ENCODE results near the gene BMX. TPM values are rescaled to one million over a fixed set of nuclear protein-coding genes. Genes with fewer than 3 reads are reported as not detected.

Gene BMX
- total RNA-seq: 2.0 TPM

- DNase-seq (ENCODE audit: extremely low spot score in 2 of 2): no peak
- intact Hi-C loops (cut with DNase I): loop anchor here (5.0 kb wide), 1 partner anchor 1087 kb away; no protein-coding TSS in a partner anchor
- H3K27ac ChIP-seq: no peak within 1 kb of the TSS
These were observed at the start of gene BMX for GRCh38 chrX:15500497-15500966. Gene BMX, plus strand, starts transcription at chrX:15500807. Its CDS starts 7,547 bp downstream, at chrX:15508354.

GRCh38 chrX:15451913-15452312 is 48.7 kb upstream of the BMX start:
- Histone ChIP-seq H3K4me3 (no peak overlapping the region), H3K4me1 (no peaks in the 10 kb centered on the region), H3K27ac (no peak overlapping the region), H3K36me3 (no peaks in the 10 kb centered on the region), H3K27me3 (no peaks in the 10 kb centered on the region), H3K9me3 (no peaks in the 10 kb centered on the region)
- no peak for TF ChIP-seq CTCF (IDR thresholded peaks at IDR 0.05)
- TF ChIP-seq POLR2AphosphoS5 (IDR thresholded peaks at IDR 0.05; ENCODE audit: insufficient read depth in 1 of 2, low read depth in 1 of 2): no peak
- no peak for TF ChIP-seq POLR2A (IDR thresholded peaks at IDR 0.05)
- intact Hi-C loops (cut with DNase I): no loop called here
- DNase-seq (ENCODE audit: extremely low spot score in 2 of 2): no peak

More at GRCh38 chrX:15500497-15500966, at the start of gene BMX:
- Histone ChIP-seq H3K36me3 (no peaks in the 10 kb centered on the region), H3K4me3 (no peak within 1 kb of the TSS), H3K27me3 (no peaks in the 10 kb centered on the region), H3K4me1 (no peaks in the 10 kb centered on the region), H3K9me3 (no peaks in the 10 kb centered on the region)
- TF ChIP-seq POLR2AphosphoS5 (IDR thresholded peaks at IDR 0.05; ENCODE audit: insufficient read depth in 1 of 2, low read depth in 1 of 2): peak in 1 of 2 donors; percentile 17
- TF ChIP-seq POLR2A (IDR thresholded peaks at IDR 0.05): no peak
- TF ChIP-seq CTCF (IDR thresholded peaks at IDR 0.05): no peak

GRCh38 chrX:15464704-15465103 is 35.9 kb upstream of the BMX start:
- Histone ChIP-seq H3K9me3 (no peaks in the 10 kb centered on the region), H3K4me3 (no peak overlapping the region), H3K4me1 (no peaks in the 10 kb centered on the region), H3K27me3 (no peaks in the 10 kb centered on the region), H3K27ac (no peak overlapping the region), H3K36me3 (no peaks in the 10 kb centered on the region)
- intact Hi-C loops (cut with DNase I): no loop called here
- DNase-seq (ENCODE audit: extremely low spot score in 2 of 2): no peak
- no peak for TF ChIP-seq POLR2AphosphoS5 (IDR thresholded peaks at IDR 0.05; ENCODE audit: insufficient read depth in 1 of 2, low read depth in 1 of 2)
- no peak for TF ChIP-seq POLR2A (IDR thresholded peaks at IDR 0.05)
- TF ChIP-seq CTCF (IDR thresholded peaks at IDR 0.05): no peak

- TF ChIP-seq CTCF (IDR thresholded peaks at IDR 0.05) (no peak), POLR2A (IDR thresholded peaks at IDR 0.05) (no peak), POLR2AphosphoS5 (IDR thresholded peaks at IDR 0.05; ENCODE audit: insufficient read depth in 1 of 2, low read depth in 1 of 2) (no peak)
- Histone ChIP-seq H3K4me1 (no peaks in the 10 kb centered on the region), H3K27me3 (no peaks in the 10 kb centered on the region), H3K9me3 (no peaks in the 10 kb centered on the region), H3K4me3 (no peak overlapping the region), H3K27ac (no peak overlapping the region), H3K36me3 (no peaks in the 10 kb centered on the region)
- intact Hi-C loops (cut with DNase I): no loop called here
- DNase-seq (ENCODE audit: extremely low spot score in 2 of 2): no peak
These were observed 35.3 kb upstream of the BMX start for GRCh38 chrX:15465347-15465746.

- Histone ChIP-seq H3K27ac (no peak overlapping the region), H3K27me3 (no peaks in the 10 kb centered on the region), H3K4me3 (no peak overlapping the region), H3K4me1 (no peaks in the 10 kb centered on the region), H3K9me3 (no peaks in the 10 kb centered on the region), H3K36me3 (no peaks in the 10 kb centered on the region)
- intact Hi-C loops (cut with DNase I): no loop called here
- DNase-seq (ENCODE audit: extremely low spot score in 2 of 2): no peak
- TF ChIP-seq CTCF (IDR thresholded peaks at IDR 0.05): no peak
- no peak for TF ChIP-seq POLR2AphosphoS5 (IDR thresholded peaks at IDR 0.05; ENCODE audit: insufficient read depth in 1 of 2, low read depth in 1 of 2)
- no peak for TF ChIP-seq POLR2A (IDR thresholded peaks at IDR 0.05)
These were observed 34.5 kb upstream of the BMX start for GRCh38 chrX:15465896-15466651.

Data from vagina (tissue), 2 donors.